Spinal cord (tissue), 10 donors: ENCODE measurements around the gene CHMP6. TPM values are rescaled to one million over a fixed set of nuclear protein-coding genes. Genes with fewer than 3 reads are reported as not detected.

Experiments used
- DNase-seq, 6 donors: peaks; one replicate each; pipeline versions ENCODE4 v3.0.0 to v3.0.0-alpha.2; 2013 to 2015; ENCODE audit warnings: low spot score in 6 of 6, low read depth in 4 of 6
- H3K27ac ChIP-seq: one replicate; pipeline ENCODE4 v1.5.1; 2013; ENCODE audit warnings: low read depth, low read length, control low read depth
- H3K27me3 ChIP-seq: one replicate; pipeline ENCODE4 v1.6.1; 2013; ENCODE audit warnings: low read length; ENCODE audit not compliant: control insufficient read depth, insufficient read depth
- H3K36me3 ChIP-seq: one replicate; pipeline ENCODE4 v1.6.1; 2013; ENCODE audit warnings: low read length; ENCODE audit not compliant: control insufficient read depth, insufficient read depth
- H3K4me1 ChIP-seq: one replicate; pipeline ENCODE4 v1.6.1; 2013; ENCODE audit warnings: low read length; ENCODE audit not compliant: control insufficient read depth, insufficient read depth
- H3K4me3 ChIP-seq: one replicate; pipeline ENCODE4 v1.5.1; 2013; ENCODE audit warnings: low read depth, low read length, control low read depth
- H3K9me3 ChIP-seq: one replicate; pipeline ENCODE4 v1.6.1; 2013; ENCODE audit warnings: low read length; ENCODE audit not compliant: control insufficient read depth, insufficient read depth
- WGBS: methylation state at CpG from one replicate; pipeline ENCODE4 v1.1.5; 2013; ENCODE audit warnings: missing lambda C conversion rate; ENCODE audit not compliant: insufficient coverage; 5-methylcytosine and 5-hydroxymethylcytosine counted together
- polyA plus RNA-seq, 2 donors: library from polyadenylated mRNA; unstranded; fragments of 120-200 nt; gene quantifications; one replicate each; pipeline ENCODE4 v1.2.1, GENCODE V29; 2013; ENCODE audit not compliant: insufficient read length in 2 of 2
- total RNA-seq, 2 donors: library from RNA; depleted of rRNA in 1 of 2; stranded (reverse); fragments of 120-200 nt in 1 of 2; fragments of >200 nt in 1 of 2; gene quantifications; one replicate each; pipeline versions ENCODE4 v1.2.3 to v1.2.4, GENCODE V29; 2013 to 2014
- donor health status: healthy.

The CHMP6 gene
- total and polyA plus RNA-seq, 4 donors, result 10.2 to 43.1 (median 24.1) TPM

DNA sequence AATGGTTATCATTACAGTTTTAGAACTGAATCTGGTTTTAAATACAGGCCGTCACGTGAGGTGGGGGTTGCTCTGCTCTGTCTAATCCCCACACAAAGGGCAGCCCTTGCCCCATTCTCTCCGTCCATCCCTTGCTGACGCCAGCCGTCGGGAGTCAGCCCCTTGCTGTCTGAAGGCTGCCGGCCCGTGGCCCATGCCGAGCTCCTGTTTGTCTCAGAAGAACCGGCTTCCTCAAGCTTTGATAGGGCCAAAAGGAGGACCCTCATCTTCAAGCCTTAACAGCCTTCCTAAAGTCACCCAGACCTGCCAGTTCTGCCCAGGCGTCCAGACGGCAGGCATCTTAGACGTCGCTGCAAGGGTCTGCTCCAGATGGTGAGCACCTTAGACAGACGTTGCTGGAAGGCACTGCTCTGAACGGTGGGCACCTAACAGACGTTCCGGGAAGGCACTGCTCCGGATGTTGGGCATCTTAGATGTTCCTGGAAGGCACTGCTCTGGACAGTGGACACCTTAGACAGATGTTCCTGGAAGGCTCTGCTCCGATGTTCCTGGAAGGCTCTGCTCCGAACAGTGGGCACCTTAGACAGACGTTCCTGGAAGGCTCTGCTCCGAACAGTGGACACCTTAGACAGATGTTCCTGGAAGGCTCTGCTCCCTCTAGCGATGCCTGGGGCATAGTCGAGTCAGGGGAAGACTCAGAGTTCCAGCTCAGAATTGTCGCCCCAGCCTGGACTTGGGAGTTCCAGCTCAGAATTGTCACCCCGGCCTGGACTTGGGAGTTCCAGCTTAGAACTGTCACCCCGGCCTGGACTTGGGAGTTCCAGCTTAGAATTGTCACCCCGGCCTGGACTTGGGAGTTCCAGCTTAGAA is 35.1 kb upstream of the CHMP6 start:
- peaks cover 65% of the 10 kb centered on the region for H3K36me3 ChIP-seq
- DNase-seq, result no peak
- H3K4me1 ChIP-seq, result peaks cover 30% of the 10 kb centered on the region
- no peaks in the 10 kb centered on the region for H3K27me3 ChIP-seq
- H3K4me3 ChIP-seq, result no peak overlapping the region
- no peak overlapping the region for H3K27ac ChIP-seq
- H3K9me3 ChIP-seq, result no peaks in the 10 kb centered on the region
- 87% methylated on average over 26 of the region's 29 CpGs for WGBS

DNA sequence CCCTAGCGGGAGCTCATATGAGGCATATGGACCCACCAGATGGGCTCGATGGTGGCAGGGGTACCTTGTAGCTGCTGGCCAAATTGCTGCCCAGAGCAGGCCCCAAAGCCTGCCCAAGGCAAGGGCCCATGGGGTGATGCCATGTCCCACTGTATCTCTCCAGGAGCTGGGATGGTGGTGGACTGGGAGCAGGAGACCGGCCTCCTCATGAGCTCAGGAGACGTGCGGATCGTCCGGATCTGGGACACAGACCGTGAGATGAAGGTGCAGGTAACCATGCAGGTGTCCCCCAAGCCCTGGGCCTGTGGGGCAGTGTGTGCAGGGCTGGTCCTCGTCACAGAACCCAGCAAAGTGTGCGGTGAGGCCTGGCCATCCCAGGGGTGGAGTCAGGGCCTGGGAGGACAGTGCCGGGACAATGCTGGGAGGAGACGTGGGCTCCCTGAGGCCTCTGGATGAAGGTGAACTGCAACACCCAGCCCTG is 34.1 kb upstream of the CHMP6 start:
- Histone ChIP-seq H3K9me3 (no peaks in the 10 kb centered on the region), H3K27me3 (no peaks in the 10 kb centered on the region), H3K4me1 (peaks cover 38% of the 10 kb centered on the region), H3K36me3 (peaks cover 65% of the 10 kb centered on the region), H3K4me3 (no peak overlapping the region), H3K27ac (no peak overlapping the region)
- DNase-seq, result no peak
- 97% methylated on average over 11 of the region's 12 CpGs for WGBS

GRCh38 chr17:80959330-80960036 is 32.2 kb upstream of the CHMP6 start:
- Histone ChIP-seq H3K27me3 (no peaks in the 10 kb centered on the region), H3K36me3 (peaks cover 72% of the 10 kb centered on the region), H3K9me3 (no peaks in the 10 kb centered on the region), H3K4me3 (no peak overlapping the region), H3K27ac (peak overlapping the region; percentile 65), H3K4me1 (peaks cover 38% of the 10 kb centered on the region)
- WGBS, result 28% methylated on average over 23 of the region's 23 CpGs
- peak in 3 of 6 donors; percentile 72 to 96 (median 87) for DNase-seq

DNA sequence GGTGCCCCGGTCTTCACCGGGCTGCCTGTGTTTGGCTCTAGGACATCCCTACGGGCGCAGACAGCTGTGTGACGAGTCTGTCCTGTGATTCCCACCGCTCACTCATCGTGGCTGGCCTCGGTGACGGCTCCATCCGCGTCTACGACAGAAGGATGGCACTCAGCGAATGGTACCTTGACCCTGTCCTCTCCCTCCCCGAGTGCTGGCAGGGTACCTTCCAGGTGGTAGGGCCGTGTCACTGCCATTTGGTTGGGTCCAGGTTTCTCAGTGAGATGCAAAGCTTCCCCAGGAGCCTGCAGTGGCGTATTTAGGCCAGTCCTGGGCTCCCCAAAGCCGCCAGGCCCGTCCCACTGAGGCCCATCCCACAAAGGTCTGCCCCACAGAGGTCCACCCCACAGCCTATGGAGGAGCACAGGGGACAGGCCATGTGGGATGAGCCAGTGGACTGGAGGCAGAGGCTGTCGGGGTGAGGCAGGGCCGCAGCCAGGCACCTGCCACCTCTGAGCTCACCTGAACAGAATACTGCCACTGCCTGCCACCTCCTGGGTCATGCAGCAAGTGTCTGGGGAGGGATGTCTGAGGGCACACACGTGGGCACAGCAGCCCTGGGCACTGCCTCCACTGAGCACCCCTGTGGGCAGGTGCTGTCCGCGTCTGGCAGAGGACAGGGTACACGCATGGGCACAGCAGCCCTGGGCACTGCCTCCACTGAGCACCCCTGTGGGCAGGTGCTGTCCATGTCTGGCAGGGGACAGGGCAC is 31.4 kb upstream of the CHMP6 start:
- 72% methylated on average over 24 of the region's 24 CpGs for WGBS
- Histone ChIP-seq H3K4me3 (no peak overlapping the region), H3K27me3 (no peaks in the 10 kb centered on the region), H3K4me1 (peaks cover 38% of the 10 kb centered on the region), H3K9me3 (no peaks in the 10 kb centered on the region), H3K27ac (peak overlapping the region; percentile 65), H3K36me3 (peaks cover 76% of the 10 kb centered on the region)
- no peak for DNase-seq

DNA sequence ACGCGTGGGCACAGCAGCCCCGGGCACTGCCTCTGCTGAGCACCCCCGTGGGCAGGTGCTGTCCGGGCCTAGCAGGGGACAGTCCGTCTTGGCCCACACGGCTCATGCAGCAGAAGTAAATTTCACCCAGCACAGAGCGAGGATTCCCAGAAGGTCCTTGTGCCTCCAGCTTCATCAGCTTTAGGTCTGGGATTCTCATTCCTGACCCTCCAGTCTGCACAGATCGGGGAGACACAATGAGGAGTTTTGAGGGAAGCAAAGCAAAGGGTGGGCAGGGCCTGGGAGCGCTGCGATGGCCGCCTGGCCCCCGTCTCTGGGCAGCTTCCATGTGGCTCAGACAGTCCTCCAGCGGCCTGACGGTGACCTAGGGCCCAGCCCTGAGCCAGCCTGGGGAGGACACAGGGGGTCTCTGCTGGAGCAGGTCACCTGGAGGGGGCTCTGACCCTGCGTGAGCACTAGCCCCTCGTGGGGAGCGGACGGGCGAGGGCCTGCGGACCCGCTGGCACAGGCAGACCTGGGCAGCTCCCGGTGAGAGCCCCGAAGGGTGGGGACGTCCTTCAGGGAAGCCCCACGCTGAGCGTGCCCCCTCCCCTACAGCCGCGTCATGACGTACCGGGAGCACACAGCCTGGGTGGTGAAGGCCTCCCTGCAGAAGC is 30.7 kb upstream of the CHMP6 start:
- H3K27me3 ChIP-seq, result no peaks in the 10 kb centered on the region
- 85% methylated on average over 29 of the region's 31 CpGs for WGBS
- H3K27ac ChIP-seq, result no peak overlapping the region
- H3K9me3 ChIP-seq, result no peaks in the 10 kb centered on the region
- no peak overlapping the region for H3K4me3 ChIP-seq
- DNase-seq, result no peak
- peaks cover 38% of the 10 kb centered on the region for H3K4me1 ChIP-seq
- peaks cover 82% of the 10 kb centered on the region for H3K36me3 ChIP-seq

- Histone ChIP-seq H3K4me3 (no peak overlapping the region), H3K36me3 (peaks cover 82% of the 10 kb centered on the region), H3K4me1 (peaks cover 38% of the 10 kb centered on the region), H3K9me3 (no peaks in the 10 kb centered on the region), H3K27ac (no peak overlapping the region), H3K27me3 (no peaks in the 10 kb centered on the region)
- peak in 2 of 6 donors; percentile 37 to 62 for DNase-seq
- 50% methylated on average over 15 of the region's 21 CpGs for WGBS
These were observed 29.9 kb upstream of the CHMP6 start for GRCh38 chr17:80961541-80962330.

GRCh38 chr17:80962356-80963329 is 29.0 kb upstream of the CHMP6 start:
- Histone ChIP-seq H3K27me3 (no peaks in the 10 kb centered on the region), H3K36me3 (peaks cover 87% of the 10 kb centered on the region), H3K27ac (no peak overlapping the region), H3K9me3 (no peaks in the 10 kb centered on the region), H3K4me1 (peaks cover 40% of the 10 kb centered on the region), H3K4me3 (no peak overlapping the region)
- WGBS, result 91% methylated on average over 25 of the region's 41 CpGs
- DNase-seq, result no peak
